GM12878 (cell line): Measurements from ENCODE around the gene S1PR1. TPM values are rescaled to one million over a fixed set of nuclear protein-coding genes. Genes with fewer than 3 reads are reported as not detected.
A peak's percentile ranks its signal among the peaks of the same experiment; 100 is the strongest.

Source experiments
- BACH1 ChIP-seq: fragments of 450-650 bp; IDR thresholded peaks from 2 replicates; pipeline ENCODE4 v1.6.1; 2017; ENCODE audit warnings: mild to moderate bottlenecking, borderline replicate concordance
- BCL11A ChIP-seq: IDR thresholded peaks from 2 replicates; pipeline ENCODE4 v1.6.1; 2011; ENCODE audit warnings: low read depth, low read length
- BMI1 ChIP-seq: fragments of 450-650 bp; IDR thresholded peaks from 2 replicates; pipeline ENCODE4 v1.6.1; 2016; ENCODE audit warnings: mild to moderate bottlenecking, moderate library complexity, borderline replicate concordance
- CBFB ChIP-seq: IDR thresholded peaks from 2 replicates; pipeline ENCODE4 v1.6.1; 2016; ENCODE audit warnings: antibody characterized with exemption, low read depth
- CHD1 ChIP-seq: IDR thresholded peaks from 2 replicates; pipeline ENCODE4 v1.6.1; 2012; ENCODE audit warnings: low read depth, low read length, improper control_type of control experiment
- DPF2 ChIP-seq: fragments of 450-650 bp; IDR thresholded peaks from 2 replicates; pipeline ENCODE4 v1.6.1; 2017; ENCODE audit warnings: mild to moderate bottlenecking
- ELK1 ChIP-seq: IDR thresholded peaks from 2 replicates; pipeline ENCODE4 v1.6.1; 2012; ENCODE audit warnings: low read depth, low read length, improper control_type of control experiment
- ETV6 ChIP-seq, 2 experiments: fragments of 450-650 bp in 1 of 2; IDR thresholded peaks in 1 of 2; conservative IDR thresholded peaks in 1 of 2; 2 replicates each; pipeline ENCODE4 v1.6.1; 2014; ENCODE audit warnings: antibody characterized with exemption in 1 of 2, borderline replicate concordance in 1 of 2, low read depth in 1 of 2, mild to moderate bottlenecking in 1 of 2, moderate library complexity in 1 of 2
- FOS ChIP-seq: IDR thresholded peaks from 3 replicates; pipeline ENCODE4 v1.6.1; 2011; ENCODE audit warnings: borderline replicate concordance; ENCODE audit not compliant: insufficient read length; ENCODE audit errors: extremely low read depth
- FOXK2 ChIP-seq: fragments of 450-650 bp; IDR thresholded peaks from 2 replicates; pipeline ENCODE4 v1.6.1; 2017; ENCODE audit warnings: mild to moderate bottlenecking, moderate library complexity
- HSF1 ChIP-seq: fragments of 150-350 bp; IDR thresholded peaks from 2 replicates; pipeline ENCODE4 v1.6.1; 2014; ENCODE audit warnings: mild to moderate bottlenecking, low read depth, low read length
- IKZF1 ChIP-seq: fragments of 450-650 bp; conservative IDR thresholded peaks from 2 replicates; pipeline ENCODE4 v1.6.1; 2017; ENCODE audit warnings: antibody characterized with exemption, mild to moderate bottlenecking
- NR2F1 ChIP-seq: fragments of 450-650 bp; conservative IDR thresholded peaks from 2 replicates; pipeline ENCODE4 v1.6.1; 2017; ENCODE audit warnings: mild to moderate bottlenecking
- PAX8 ChIP-seq: fragments of 450-650 bp; IDR thresholded peaks from 2 replicates; pipeline ENCODE4 v1.6.1; 2017; ENCODE audit warnings: mild to moderate bottlenecking, moderate library complexity
- RUNX3 ChIP-seq: IDR thresholded peaks from 2 replicates; pipeline ENCODE4 v1.6.1; 2012; ENCODE audit warnings: low read length, inconsistent platforms
- SP1 ChIP-seq: IDR thresholded peaks from one replicate; pipeline ENCODE4 v1.6.1; 2011; ENCODE audit warnings: low read depth, low read length
- TARDBP ChIP-seq: IDR thresholded peaks from 2 replicates; pipeline ENCODE4 v1.6.1; 2016; ENCODE audit warnings: borderline replicate concordance
- TBL1XR1 ChIP-seq: IDR thresholded peaks from 2 replicates; pipeline ENCODE4 v1.6.1; 2012; ENCODE audit warnings: low read depth, low read length, improper control_type of control experiment
- ZBTB11 ChIP-seq: fragments of 450-650 bp; formaldehyde crosslinking; IDR thresholded peaks from 2 replicates; pipeline ENCODE4 v1.5.0; 2022; ENCODE audit warnings: mild to moderate bottlenecking, missing genetic modification characterization
- ZNF217 ChIP-seq: fragments of 450-650 bp; IDR thresholded peaks from 2 replicates; pipeline ENCODE4 v1.6.1; 2017; ENCODE audit warnings: antibody characterized with exemption, mild to moderate bottlenecking
- ZNF592 ChIP-seq: fragments of 450-650 bp; IDR thresholded peaks from 2 replicates; pipeline ENCODE4 v1.6.1; 2017; ENCODE audit warnings: mild to moderate bottlenecking, moderate library complexity
- polyA plus RNA-seq, 11 experiments: library from polyadenylated mRNA; depleted of rRNA in 4 of 11; unstranded in 6 of 11; stranded (reverse) in 5 of 11; fragments of >200 nt; fragmentation: Nextera tagmentation in 4 of 11; fragmentation: Illumina TruSeq in 1 of 11; extraction: Ambion mirVana in 4 of 11; extraction: Trizol in 1 of 11; gene quantifications; 1 replicate in 1 of 11; 2 replicates in 10 of 11; pipeline versions ENCODE4 v1.2.1 to v1.2.3, GENCODE V29; 2011 to 2016; ENCODE audit warnings: inconsistent platforms in 2 of 11, missing spikeins in 2 of 11, low read depth in 1 of 11
- total RNA-seq, 4 experiments: library from RNA; depleted of rRNA in 3 of 4; stranded (reverse); fragments of >200 nt in 3 of 4; fragmentation: Illumina TruSeq in 1 of 4; extraction: Trizol in 1 of 4; gene quantifications; 2 replicates each; pipeline versions ENCODE4 v1.2.1 to v1.2.3, GENCODE V29; 2013 to 2021

The S1PR1 gene
- total and polyA plus RNA-seq, 10 of the 15 experiments (the other 5 are each of a cell fraction or from before 2014, with no cell fraction given), result 3.8 to 59.4 (median 30.7) TPM

GRCh38 chr1:101235696-101236515 is 913 bp upstream of the S1PR1 start (continued):
- peak; percentile 22; the same call in 1 of the 2 replicates for TF ChIP-seq ELK1
- TF ChIP-seq BACH1, result peak; percentile 67; the same call in 1 of the 2 replicates
- no peak; a peak in 1 of 4 replicates for TF ChIP-seq ETV6 (conservative IDR thresholded peaks at IDR 0.05 in 1 of 2, IDR thresholded peaks at IDR 0.05 in 1 of 2; ENCODE audit: borderline replicate concordance in 1 of 2, low read depth in 1 of 2)
- TF ChIP-seq PAX8, result no peak
- TF ChIP-seq TBL1XR1, result no peak
- no peak for TF ChIP-seq HSF1
- TF ChIP-seq CBFB, result peak; percentile 86; the same call in 1 of the 2 replicates
- TF ChIP-seq DPF2, result 0 out of 2 replicates have a peak, but pooled peaks have one; percentile 31
- TF ChIP-seq IKZF1, result peak; percentile 47
- no peak for TF ChIP-seq ZNF217
- no peak for TF ChIP-seq ZNF592
- no peak for TF ChIP-seq CHD1
- peak; percentile 13; the same call in 1 of the 2 replicates for TF ChIP-seq BMI1
- peak; percentile 79 for TF ChIP-seq RUNX3
- no peak for TF ChIP-seq FOS
- TF ChIP-seq FOXK2, result no peak
- 0 out of 2 replicates have a peak, but pooled peaks have one; percentile 19 for TF ChIP-seq NR2F1
- TF ChIP-seq BCL11A, result peak; percentile 55; the same call in 1 of the 2 replicates
- TF ChIP-seq ZBTB11 (CRISPR knock-in tag), result no peak
- TF ChIP-seq TARDBP, result no peak; the same call in 1 of the 2 replicates
- peak; percentile 3 for TF ChIP-seq SP1
